Mesenteric fat pad (tissue), 1 donor: ENCODE results near the gene IRAK3. TPM values are rescaled to one million over a fixed set of nuclear protein-coding genes. Genes with fewer than 3 reads are reported as not detected.
"Not testable (repeated sequence)": the region's sequence is repeated elsewhere in the genome, so short reads cannot be mapped to it uniquely, and the experiment has no call there.

Experiments
- DNase-seq: peaks from one replicate; pipeline ENCODE4 v3.0.0-alpha.2; 2020; ENCODE audit warnings: low spot score
- total RNA-seq: library from RNA; stranded (reverse); fragmentation: NEBNext Ultra II Directional; extraction: Animal tissue kit (Norgen Biotek cat#: 25700); gene quantifications from one replicate; pipeline ENCODE4 v1.2.1, GENCODE V29; 2021
- donor health status: DM: yes; HTN: yes; CAD: no.

The IRAK3 gene
- total RNA-seq, 1 donor from 2014 or later = 58.9 TPM

GRCh38 chr12:66302827-66303169 is 113.8 kb downstream of the IRAK3 start:
- no peak for DNase-seq

- DNase-seq = not testable (repeated sequence)
Measured at GRCh38 chr12:66303316-66303804, 114.3 kb downstream of the IRAK3 start.

Other genes starting within 250 kb of the IRAK3 start
- 25.4 TPM for gene LLPH, start 58.5 kb upstream of the IRAK3 start, total RNA-seq
- gene TMBIM4, start 19.2 kb upstream of the IRAK3 start, total RNA-seq = 146 TPM
- gene HELB, start 113.3 kb downstream of the IRAK3 start, total RNA-seq = 2.9 TPM